Measurements from ENCODE around the gene CPN1.
A peak's percentile ranks its signal among the peaks of the same experiment; 100 is the strongest.

CPN1 gene

DNA sequence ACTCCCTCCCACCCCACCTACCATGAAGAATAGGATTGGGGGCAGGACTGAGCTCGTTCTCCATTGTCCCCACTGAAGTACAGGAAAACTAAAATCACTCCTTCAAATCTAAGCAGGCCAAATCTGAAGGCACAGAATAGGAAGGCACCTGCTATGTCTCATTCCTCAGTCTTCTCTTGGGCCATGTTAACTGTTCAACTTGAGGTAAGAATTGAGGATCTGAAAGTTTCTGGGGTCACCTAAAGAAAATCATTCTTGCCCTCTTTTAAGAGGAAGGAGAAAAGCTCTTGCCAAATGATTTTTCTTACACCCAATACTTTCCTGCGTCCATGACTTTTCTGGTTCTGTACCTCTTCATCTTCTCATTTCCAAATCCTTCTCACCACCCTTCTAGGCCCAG, 4.9 kb downstream of the CPN1 start:
- DNase-seq (ENCODE audit: low spot score) = no peak

DNA sequence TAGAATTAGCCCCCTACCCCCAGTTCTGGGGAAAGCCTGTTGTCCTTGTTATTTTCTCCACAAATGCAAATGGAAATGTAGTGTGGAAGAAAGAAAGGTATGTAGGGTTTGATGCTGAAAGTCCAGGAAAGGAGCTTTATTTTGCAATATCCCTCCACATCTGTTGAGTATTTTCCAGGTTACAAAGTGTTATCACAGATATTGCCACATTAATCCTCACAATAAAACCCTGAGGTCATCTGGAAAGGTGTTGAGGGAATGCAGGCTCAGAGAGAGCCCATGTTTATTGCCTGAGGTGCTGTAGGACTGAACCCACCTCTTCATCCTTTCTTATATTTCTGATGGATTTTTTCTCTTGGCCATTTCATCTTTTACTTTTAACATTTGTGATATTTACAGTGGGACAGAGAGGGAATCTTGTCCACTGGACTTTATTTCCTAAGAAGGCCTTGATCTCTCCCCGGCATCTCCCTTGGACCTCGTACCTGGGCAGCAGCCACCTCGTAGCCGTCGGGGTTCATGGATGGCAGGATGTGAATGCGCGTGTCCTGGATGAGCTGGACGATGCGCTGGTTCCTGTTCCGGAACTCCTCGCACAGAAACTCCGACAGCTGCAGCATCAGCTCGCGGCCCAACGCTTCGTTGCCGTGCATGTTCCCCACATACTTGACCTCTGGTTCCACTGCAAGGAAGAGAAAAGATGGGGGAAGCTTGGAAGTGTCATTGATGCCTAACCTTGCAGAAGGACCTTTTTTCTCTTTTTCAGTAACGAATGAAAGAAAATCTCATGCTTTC, 6.0 kb downstream of the CPN1 start:
- DNase-seq (ENCODE audit: low spot score) = no peak

DNA sequence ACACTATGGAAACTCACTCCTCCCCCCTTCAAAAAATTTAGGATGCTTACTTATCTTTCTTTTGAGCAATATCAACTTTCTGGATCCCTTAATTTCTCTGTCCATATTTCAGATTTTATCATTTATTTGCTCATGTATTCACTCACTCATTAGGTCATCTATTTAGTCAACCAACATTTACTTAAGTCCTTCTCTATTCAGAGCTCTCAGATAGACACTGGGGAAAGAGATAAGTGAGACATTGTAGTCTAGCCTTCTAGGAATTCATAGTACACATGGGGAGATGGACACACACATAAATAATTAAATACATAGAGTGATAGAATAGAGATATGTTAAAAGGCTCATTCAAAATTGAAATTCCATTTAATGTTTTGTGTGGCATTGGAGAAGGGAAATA, 9.2 kb downstream of the CPN1 start:
- no peak for DNase-seq (ENCODE audit: low spot score)

DNA sequence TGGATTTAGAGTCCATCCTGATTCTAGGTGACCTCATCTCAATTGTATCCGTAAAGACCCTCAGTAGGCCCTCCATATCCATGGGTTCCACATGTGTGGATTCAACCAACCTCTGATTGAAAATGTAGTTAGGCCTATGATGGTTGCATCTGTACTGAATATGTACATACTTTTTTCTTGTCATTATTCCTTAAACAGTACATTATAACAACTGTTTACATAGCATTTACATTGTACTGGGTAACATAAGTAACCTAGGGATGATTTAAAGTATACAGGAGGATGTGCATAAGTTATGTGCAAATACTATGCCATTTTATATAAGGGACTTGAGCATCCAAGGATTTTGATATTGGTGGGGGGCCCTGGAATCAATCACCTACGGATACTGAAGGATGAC, 10.1 kb downstream of the CPN1 start:
- DNase-seq (ENCODE audit: low spot score) = no peak

DNA sequence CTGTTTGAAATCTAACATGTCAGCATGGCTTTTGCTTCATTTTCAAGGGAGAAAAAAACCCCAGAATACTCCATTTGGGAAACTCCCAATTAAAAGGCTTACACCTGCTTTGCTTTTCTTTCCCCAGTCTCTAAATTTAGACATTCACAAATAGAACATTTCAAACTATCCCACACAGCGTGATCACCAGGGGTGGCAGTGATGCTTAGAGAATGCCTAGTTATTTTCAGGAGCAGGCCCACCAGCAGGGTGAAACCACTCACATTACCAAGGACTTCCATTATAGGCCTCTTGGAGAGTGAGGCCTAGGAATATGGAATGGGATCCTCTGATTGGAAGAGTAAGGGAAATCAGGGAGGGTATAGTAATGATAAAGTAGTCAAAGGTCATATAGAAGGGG, 14.2 kb downstream of the CPN1 start:
- no peak for DNase-seq (ENCODE audit: low spot score)

DNA sequence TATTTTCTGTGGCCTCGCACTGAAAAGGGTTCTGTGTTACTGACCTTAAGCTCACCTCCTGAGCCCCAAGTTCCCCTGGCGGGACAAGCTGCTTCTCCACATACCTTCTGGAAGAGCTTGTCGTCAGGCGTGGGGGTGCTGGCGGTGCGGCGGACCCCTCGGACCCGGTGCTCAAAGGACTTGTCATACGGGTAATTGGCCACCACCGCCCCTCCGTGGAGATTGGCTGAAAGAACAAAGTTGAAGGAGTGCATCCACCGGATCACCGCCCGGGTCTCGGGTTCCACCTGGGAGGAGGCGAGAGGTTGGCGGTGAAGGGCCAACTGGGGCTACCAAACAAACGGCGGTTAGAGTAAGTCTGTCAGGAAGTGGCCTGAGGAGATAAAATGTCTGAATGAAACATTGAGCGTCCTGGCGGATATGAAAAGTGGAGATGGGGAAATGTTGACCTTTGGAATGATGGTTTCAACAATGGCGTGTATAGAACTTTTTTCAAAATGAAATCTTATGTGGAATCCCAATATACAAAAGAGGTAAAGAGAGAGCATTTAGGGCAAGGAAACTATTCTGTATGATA, 16.5 kb downstream of the CPN1 start:
- no peak for DNase-seq (ENCODE audit: low spot score)

DNA sequence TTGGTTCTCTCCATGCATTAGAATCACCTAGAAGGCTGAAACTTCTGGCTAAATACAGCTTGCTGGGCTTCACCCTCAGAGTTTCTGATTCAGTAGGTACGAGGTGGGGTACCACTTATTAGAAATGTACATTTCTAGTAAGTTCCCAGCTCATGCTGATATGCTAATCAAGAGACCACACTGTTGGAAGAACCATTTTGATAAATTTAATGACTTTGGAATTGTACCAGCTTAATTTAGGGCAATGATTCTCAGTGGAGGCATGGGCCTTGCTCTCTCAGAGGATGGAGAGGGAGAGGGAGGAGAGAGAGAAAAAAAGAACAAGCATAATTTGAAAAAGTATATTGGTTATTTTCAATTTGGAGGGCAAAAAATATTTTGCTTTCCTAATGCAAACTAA, 20.3 kb downstream of the CPN1 start:
- no peak for DNase-seq (ENCODE audit: low spot score)

DNA sequence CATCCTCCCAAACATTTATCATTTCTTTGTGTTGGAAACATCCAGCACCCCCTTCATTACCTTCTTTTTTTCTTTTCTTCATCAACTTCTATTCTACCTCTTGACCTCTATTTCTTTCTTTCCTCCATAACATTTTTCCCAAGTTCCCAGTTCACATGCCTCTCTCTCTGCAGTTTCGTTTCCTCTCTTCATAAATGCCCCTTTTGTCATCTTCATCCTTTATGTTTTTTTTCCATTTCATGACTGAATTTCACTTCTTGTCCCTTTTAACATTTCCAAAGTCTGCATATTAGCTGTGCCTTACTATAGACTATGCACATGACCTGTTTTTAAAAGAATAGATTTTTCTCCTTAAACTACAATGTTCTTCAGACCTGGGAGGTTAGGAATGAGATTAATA, 23.7 kb downstream of the CPN1 start:
- no peak for DNase-seq (ENCODE audit: low spot score)

DNA sequence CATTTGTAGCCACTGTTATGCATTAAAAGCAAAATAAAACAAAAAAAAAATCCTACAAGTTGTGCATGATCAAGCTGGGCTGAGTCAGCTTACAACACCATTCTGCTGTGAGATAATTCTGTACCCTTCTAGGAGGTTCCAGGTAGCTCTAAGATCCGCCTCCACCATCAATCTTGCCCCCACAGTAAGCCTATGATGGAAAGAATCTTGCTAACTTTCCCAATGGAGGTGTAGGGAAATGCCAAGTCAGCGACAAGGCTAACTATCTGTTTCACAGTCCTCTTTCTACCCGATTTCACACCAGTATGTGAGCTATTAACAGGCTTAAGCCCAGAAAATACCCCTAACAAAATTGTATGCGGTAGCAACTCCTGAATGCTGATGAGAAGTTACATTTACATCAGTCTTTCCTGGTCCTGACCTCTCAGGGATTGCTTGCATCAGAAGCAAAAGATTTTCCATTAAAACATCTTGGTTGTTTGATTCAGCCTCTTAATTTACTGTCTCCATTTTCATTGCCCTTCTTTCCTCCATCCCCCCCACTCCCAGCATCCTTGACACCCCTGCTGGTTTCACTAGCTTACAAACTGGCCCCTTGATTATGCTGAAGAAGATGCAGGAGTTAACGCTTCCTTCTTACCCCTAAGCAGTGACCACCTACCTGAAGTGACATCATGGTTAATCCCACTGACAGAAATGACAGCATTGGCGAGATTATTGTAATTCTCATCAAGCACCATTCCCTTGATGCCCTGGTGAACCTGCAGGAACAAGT, 27.8 kb downstream of the CPN1 start:
- DNase-seq (ENCODE audit: low spot score) = no peak

DNA sequence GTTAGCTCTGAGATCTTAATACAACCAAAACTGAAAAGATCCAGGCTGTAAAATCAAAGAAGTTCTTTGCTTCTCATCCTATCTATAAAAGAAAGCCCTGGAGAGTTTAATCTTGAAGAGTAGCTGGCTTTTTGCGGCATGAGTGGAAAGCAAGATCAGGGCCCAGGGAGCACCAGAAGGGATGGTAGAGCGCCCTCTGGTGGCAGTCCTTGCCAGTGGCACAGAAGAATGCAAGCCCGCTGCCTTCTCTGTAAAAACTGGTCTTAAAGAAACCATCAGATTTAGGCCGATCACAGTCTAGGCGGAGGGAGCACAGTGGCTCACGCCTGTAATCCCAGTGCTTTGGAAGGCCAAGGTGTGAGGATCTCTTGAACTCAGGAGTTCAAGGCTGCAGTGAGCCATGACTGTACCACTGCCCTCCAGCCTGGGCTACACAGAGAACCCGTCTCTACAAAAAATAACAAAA, 35.6 kb downstream of the CPN1 start:
- peak; percentile 67 for DNase-seq (ENCODE audit: low spot score)

DNA sequence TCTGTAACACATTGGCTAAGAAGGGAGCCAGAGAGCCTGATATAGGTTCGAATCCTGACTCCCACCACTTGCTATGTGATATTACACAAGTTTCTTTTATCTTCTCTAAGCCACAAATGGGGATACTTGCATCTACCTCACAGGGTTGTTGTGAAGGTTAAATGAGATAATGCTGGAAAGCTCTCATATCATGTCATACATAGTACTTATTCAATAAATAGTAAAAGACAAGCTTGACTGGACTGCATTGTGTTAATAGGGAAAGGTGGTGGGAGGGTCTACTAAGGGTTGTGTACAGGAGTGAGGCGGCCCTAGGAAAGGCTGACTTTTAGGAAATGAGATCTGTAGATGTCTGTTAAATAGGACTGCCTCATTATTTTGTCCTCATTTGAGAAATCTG, 36.1 kb downstream of the CPN1 start:
- no peak for DNase-seq (ENCODE audit: low spot score)

DNA sequence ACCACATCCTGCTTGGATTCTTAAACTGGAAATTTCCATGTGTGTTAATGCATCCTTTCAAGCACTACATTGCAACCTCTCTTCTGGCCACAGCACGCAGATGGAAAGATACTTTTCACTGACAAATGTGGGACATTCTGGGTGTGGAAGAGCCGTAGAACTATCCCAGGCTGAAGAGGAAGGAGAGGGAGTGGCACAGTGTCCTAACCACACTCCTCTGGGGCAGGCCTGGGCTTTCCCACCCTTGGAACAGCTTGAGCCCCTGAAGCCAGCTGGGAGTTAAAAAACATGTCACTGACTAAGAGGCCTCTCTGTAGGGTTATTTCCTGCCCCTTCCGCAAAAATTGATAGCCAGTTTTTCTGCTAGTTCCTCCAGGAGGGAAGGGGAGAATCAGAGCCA, 37.9 kb downstream of the CPN1 start:
- DNase-seq (ENCODE audit: low spot score) = no peak

DNA sequence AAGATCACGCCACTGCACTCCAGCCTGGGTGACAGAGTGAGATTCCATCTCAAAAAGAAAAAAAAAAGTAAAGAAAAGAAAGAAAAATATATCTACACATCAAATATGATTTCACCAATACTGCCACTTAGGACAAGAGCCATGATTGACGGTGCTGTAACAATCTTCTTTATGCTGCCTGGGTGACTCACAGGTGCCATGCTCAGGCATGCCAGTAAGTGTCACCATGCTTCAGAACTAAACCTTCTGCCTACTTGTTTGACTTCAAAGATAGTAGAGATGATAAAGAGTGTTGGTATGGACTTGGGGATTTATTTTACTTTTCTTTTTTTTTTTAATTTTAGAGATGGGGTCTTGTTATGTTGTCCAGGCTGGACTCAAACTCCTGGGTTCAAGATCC, 38.3 kb downstream of the CPN1 start:
- DNase-seq (ENCODE audit: low spot score) = no peak

DNA sequence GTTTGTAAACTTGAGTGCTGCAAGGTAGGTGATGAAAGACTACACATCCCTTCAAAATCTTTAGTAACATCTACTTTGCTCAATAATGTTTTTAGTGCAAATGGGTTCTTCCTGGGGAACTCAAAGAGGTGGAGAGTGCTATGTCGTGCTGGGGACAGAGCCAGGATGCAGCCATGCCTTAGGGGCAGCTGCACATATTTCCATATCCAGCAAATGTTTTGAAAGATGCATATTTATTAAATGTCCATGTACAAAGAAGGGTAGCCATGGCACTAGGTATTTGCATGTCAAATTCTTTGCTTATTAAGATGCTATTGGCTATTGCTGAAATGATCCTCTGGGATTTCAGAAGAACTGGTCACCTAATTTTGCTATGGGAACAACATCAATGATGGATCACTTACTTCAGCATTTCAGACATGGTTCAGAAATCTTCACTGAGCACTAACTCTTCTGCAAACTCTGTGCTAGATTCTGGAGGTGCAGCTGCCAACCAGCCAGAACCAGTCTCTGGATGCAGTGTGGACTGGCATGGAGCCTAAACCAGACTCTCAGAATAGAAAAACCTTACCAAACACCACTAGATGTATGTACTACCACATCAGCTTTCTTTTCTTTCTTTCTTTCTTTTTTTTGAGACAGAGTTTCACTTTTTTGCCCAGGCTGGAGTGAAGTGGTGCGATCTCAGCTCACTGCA, 40.2 kb downstream of the CPN1 start:
- DNase-seq (ENCODE audit: low spot score) = no peak

DNA sequence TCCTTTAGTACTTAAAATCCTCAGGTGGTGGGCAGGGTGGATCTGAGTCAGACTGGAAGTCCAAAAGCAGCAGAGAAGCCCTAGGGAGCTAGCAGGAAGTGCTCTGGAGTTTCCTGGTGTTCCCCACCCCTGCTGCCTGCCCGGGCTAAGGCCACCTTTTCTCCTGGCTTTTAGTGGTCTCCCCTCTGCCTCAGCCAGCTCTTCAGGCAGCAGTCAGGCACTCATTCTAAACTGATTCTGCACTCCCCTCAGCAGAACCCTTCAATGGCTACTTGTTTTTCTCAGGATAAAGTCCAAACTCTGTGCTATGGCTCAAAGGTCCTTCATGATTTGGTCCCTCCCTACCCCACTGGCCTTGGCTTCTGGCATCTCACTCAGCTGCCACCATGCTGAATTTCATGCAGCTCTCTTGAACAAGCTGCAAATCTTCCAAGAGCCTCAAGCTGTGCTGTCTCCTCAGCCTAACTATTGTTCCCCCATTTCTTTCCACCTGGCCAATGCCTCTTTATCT, 43.1 kb downstream of the CPN1 start:
- DNase-seq (ENCODE audit: low spot score) = no peak

DNA sequence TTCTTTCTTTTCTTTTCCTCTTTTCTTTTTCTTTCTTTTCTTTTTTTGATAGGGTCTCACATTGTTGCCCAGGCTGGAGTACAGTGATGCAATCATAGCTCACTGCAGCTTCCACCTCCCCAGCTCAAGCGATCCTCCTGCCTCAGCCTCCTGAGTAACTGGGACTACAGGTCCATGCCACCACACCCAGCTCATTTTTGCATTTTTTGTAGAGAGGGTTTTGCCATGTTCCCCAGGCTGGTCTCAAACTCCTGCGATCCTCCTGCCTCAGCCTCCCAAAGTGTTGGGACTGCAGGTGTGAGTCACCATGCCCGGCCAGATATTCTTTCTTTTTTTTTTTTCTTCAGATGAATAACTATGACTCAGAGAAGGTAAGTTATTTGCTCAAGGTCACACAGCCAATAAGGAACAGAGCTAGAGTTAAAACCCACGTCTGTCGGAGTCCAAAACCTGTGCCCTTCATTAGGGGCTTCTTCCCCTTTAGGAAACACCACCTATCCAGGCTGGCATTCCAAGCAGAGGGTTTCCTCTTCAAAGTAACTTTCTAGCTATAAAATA, 43.8 kb downstream of the CPN1 start:
- no peak for DNase-seq (ENCODE audit: low spot score)

DNA sequence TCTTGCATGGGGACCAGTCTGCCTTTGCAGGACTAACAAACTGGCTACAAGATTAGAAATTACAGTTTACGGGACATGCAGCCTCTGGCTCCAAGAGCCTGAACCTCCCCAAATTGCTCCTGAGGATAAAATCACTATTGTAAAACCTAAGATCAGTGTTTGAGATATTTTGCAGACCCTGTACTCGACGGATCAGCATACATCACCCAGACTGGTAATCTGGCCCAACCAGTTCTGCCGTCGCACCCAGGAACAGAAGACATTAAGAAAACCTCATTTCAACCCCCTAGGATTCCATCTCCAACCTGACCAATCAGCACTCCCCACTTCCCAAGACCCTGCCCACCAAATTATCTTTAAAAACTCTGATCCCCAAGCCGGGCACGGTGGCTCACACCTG, 44.8 kb downstream of the CPN1 start:
- DNase-seq (ENCODE audit: low spot score) = no peak

DNA sequence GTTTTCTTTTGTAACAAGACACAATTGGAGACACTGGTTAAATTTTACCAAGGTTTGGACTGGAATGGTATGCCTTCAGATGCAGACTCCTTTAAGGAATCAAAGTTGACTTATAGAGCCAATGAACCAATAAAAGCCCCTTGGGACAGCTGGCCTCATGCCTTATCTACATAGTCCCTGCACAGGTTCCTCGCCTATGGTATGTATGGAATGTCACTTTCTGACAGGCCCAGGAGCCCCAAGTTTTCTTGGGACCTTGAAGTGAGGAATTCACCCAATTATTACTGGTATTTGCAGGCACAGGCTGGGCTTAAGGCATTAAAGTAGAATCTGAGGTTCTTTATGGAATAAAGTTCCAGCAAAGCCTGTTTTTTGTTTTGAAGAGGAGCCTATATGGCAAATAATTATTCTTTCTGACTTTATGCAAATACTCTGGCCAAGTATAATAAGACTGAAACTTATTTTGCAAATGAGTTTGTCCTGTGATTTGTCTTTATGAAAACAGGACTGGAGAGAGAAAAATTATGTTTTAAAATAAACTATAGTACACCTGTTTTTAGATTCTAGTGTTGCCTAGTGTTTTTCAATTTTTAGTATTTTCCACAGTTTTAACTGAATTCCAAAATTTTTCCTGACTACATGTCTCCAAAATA, 47.8 kb downstream of the CPN1 start:
- no peak for DNase-seq (ENCODE audit: low spot score)

DNA sequence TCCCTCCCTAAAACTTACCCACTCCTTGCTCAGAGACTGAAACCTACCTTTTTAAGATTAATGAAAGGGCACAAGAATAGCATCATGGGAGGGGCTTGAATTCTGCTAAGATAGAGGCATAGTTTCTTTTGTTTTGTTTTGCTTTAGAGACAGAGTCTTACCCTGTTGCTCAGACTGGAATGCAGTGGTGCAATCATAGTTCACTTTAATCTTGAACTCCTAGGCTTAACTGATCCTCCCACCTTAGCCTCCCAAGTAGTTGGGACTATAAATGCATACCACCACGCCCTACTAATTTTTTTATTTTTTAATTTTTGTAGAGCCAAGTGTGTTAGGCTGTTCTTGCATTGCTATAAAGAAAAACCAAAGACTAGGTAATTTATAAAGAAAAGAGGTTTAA, 54.3 kb downstream of the CPN1 start:
- DNase-seq (ENCODE audit: low spot score) = no peak

DNA sequence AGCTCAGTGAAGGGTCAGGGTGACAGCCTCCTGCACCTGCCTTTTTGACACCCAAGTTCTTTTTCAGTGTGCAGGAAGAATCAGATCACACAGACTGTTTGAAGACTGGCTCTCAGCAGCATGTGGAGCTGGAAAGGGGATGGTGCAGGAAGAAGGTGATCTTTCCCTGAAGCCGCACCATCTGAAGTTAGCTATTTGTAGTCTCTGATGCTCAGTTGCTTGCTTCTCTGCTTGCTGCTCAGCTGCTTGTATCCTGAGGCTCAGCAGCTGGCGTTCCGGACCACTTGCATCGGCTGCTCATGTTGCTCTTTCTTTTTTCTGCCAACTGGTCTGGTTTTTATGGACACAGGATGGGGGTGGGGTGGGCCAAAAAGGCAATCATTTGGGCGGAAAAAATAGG, 56.1 kb downstream of the CPN1 start:
- no peak for DNase-seq (ENCODE audit: low spot score)

DNA sequence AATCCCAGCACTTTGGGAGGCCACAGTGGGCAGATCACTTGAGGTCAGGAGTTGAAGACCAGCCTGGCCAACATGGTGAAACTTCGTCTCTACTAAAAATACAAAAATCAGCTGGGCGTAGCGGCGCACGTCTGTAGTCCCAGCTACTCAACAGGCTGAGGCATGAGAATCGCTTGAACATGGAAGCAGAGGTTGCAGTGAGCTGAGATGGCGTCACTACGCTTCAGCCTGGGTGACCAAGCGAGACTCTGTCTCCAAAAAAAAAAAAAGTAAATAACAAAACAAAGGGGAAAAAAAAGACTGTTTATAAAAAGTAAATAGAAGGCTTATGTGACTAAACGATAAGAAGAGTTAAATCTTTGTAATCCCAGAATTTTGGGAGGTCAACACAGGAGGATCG, 56.9 kb downstream of the CPN1 start:
- no peak for DNase-seq (ENCODE audit: low spot score)

DNA sequence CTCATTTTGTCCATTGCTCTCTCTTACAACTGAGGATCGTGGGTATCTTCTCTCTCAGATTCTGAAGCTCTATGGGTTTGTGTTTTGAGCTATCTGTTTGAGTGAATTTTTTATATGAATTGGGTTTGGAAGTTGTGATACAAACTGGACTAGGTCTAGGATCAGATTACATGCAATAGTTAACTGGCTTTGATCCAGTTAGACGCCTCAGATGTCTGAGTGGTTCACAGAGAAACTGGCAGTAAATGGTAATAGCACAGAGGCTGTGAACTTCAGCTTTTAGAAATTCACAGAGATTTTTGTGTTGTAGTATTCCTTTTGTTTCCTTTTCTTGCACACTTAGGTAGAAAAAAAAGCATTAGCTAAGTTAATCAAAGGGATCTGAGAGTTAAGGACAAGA, 59.3 kb downstream of the CPN1 start:
- DNase-seq (ENCODE audit: low spot score) = no peak
